ENCODE measurements around the gene CLDN25. TPM values are rescaled to one million over a fixed set of nuclear protein-coding genes. Genes with fewer than 3 reads are reported as not detected.
A peak's percentile ranks its signal among the peaks of the same experiment; 100 is the strongest.

CLDN25 gene
- polyA plus RNA-seq, 1 of the 3 experiments (the other 2 are of a cell fraction), result not detected

GRCh38 chr11:113796663-113797259, 17.2 kb downstream of the CLDN25 start:
- peak; percentile 65 for DNase-seq
- Histone ChIP-seq H3K9ac (no peak overlapping the region), H3K4me2 (no peak overlapping the region), H4K20me1 (ENCODE audit: insufficient read depth) (no peaks in the 10 kb centered on the region), H2AFZ (ENCODE audit: low read depth) (no peak overlapping the region), H3K9me2 (no peaks in the 10 kb centered on the region), H3K27ac (ENCODE audit: low read depth in 2 of 2, low read length in 1 of 2) (no peak overlapping the region), H3K9me3 (no peaks in the 10 kb centered on the region), H3K4me1 (ENCODE audit: control insufficient read depth in 1 of 2, insufficient read depth in 2 of 2, low read depth in 1 of 2, low read length in 1 of 2) (peaks cover 0 to under 1% of the 10 kb centered on the region in 2 experiments; a peak in 1 of 4 replicates), H3K36me3 (replicated peaks in 1 of 2; ENCODE audit: control insufficient read depth in 1 of 2, insufficient read depth in 2 of 2, low read length in 1 of 2) (peaks cover 23 to 24% of the 10 kb centered on the region in 2 experiments), H3F3A (replicated peaks; ENCODE audit: insufficient read depth) (peaks cover 9% of the 10 kb centered on the region), H3K79me2 (ENCODE audit: insufficient read depth) (no peaks in the 10 kb centered on the region), H3K4me3 (ENCODE audit: low read depth in 2 of 2, low read length in 1 of 2) (peak overlapping the region in 1 of 2 experiments; percentile 39; a peak in 1 of 4 replicates), H3K27me3 (ENCODE audit: insufficient read depth) (no peaks in the 10 kb centered on the region)
- 76% methylated on average over 3 of the region's 3 CpGs for WGBS (ENCODE audit: low lambda C conversion rate)
- POLR2A ChIA-PET, result no interaction called here
- CTCF ChIA-PET, result interaction anchor here (0.6 to 2.0 kb wide), 24 partner anchors 8 to 507 kb away, joined by 3 to 17 read pairs (median 4); partner anchors contain the start of genes CLDN25 and ZW10
- TF ChIP-seq CHD2 (IDR thresholded peaks at IDR 0.05; ENCODE audit: low read length, partially characterized antibody) (no peak), RAD21 (IDR thresholded peaks at IDR 0.05; ENCODE audit: low read length) (peak; percentile 60), SMC3 (IDR thresholded peaks at IDR 0.05; ENCODE audit: low read depth, low read length) (peak; percentile 40; the same call in 1 of the 2 replicates), CTCF (IDR thresholded peaks at IDR 0.05) (peak; percentile 71)

GRCh38 chr11:113802621-113803020, 23.0 kb downstream of the CLDN25 start:
- H3K27me3 ChIP-seq (ENCODE audit: insufficient read depth), result no peaks in the 10 kb centered on the region
- no peaks in the 10 kb centered on the region for H4K20me1 ChIP-seq (ENCODE audit: insufficient read depth)
- peaks cover 39 to 56% of the 10 kb centered on the region in 2 experiments for H3K36me3 ChIP-seq (replicated peaks in 1 of 2; ENCODE audit: control insufficient read depth in 1 of 2, insufficient read depth in 2 of 2, low read length in 1 of 2)
- no peaks in the 10 kb centered on the region for H3K9me2 ChIP-seq
- no peak overlapping the region for H3K4me3 ChIP-seq (ENCODE audit: low read depth in 2 of 2, low read length in 1 of 2)
- TF ChIP-seq NRF1 (IDR thresholded peaks at IDR 0.05; ENCODE audit: low read depth, low read length), result no peak
- no peak for DNase-seq
- H3F3A ChIP-seq (replicated peaks; ENCODE audit: insufficient read depth), result peaks cover 3% of the 10 kb centered on the region
- no peaks in the 10 kb centered on the region for H3K9me3 ChIP-seq
- no peaks in the 10 kb centered on the region for H3K79me2 ChIP-seq (ENCODE audit: insufficient read depth)
- no peak overlapping the region for H3K4me2 ChIP-seq
- H2AFZ ChIP-seq (ENCODE audit: low read depth), result no peak overlapping the region
- ChIA-PET CTCF (interaction anchor here (1.1 to 2.2 kb wide), 5 partner anchors 14 to 460 kb away, joined by 3 to 5 read pairs (median 3); partner anchors contain the start of gene ZW10), POLR2A (no interaction called here)
- H3K9ac ChIP-seq, result no peak overlapping the region
- H3K27ac ChIP-seq (ENCODE audit: low read depth in 2 of 2, low read length in 1 of 2), result no peak overlapping the region
- H3K4me1 ChIP-seq (ENCODE audit: control insufficient read depth in 1 of 2, insufficient read depth in 2 of 2, low read depth in 1 of 2, low read length in 1 of 2), result peaks cover 0 to 2% of the 10 kb centered on the region in 2 experiments; a peak in 1 of 4 replicates

- no peak for DNase-seq
- CTCF ChIA-PET, result interaction anchor here (0.7 to 3.7 kb wide), 4 partner anchors 9 to 456 kb away, joined by 3 to 25 read pairs (median 8); no protein-coding TSS in a partner anchor
Measured at GRCh38 chr11:113805640-113806039, 26.0 kb downstream of the CLDN25 start.

More at GRCh38 chr11:113805640-113806039, 26.0 kb downstream of the CLDN25 start:
- H3K4me1 ChIP-seq (ENCODE audit: control insufficient read depth in 1 of 2, insufficient read depth in 2 of 2, low read depth in 1 of 2, low read length in 1 of 2), result peaks cover 0 to 2% of the 10 kb centered on the region in 2 experiments; a peak in 1 of 4 replicates
- H3K27ac ChIP-seq (ENCODE audit: low read depth in 2 of 2, low read length in 1 of 2), result no peak overlapping the region
- no peaks in the 10 kb centered on the region for H3K9me2 ChIP-seq
- H3K27me3 ChIP-seq (ENCODE audit: insufficient read depth), result no peaks in the 10 kb centered on the region
- H2AFZ ChIP-seq (ENCODE audit: low read depth), result no peak overlapping the region
- H4K20me1 ChIP-seq (ENCODE audit: insufficient read depth), result no peaks in the 10 kb centered on the region
- no peak overlapping the region for H3K4me2 ChIP-seq
- TF ChIP-seq ZBTB33 (IDR thresholded peaks at IDR 0.05; ENCODE audit: borderline replicate concordance, low read depth), result no peak
- no peak for TF ChIP-seq YY1 (IDR thresholded peaks at IDR 0.05; ENCODE audit: low read depth)
- no peak for TF ChIP-seq SIN3A (IDR thresholded peaks at IDR 0.05; ENCODE audit: borderline replicate concordance, low read depth, low read length)
- TF ChIP-seq FOXJ3 (CRISPR knock-in tag; IDR thresholded peaks at IDR 0.05), result no peak
- TF ChIP-seq POLR2AphosphoS5 (IDR thresholded peaks at IDR 0.05; ENCODE audit: low read depth, low read length), result no peak
- no peak for TF ChIP-seq CTCF (IDR thresholded peaks at IDR 0.05)
- no peak for TF ChIP-seq RAD21 (IDR thresholded peaks at IDR 0.05; ENCODE audit: low read length)
- no peak for TF ChIP-seq RFX5 (IDR thresholded peaks at IDR 0.05; ENCODE audit: low read length)
- no peak for TF ChIP-seq NRF1 (IDR thresholded peaks at IDR 0.05; ENCODE audit: low read depth, low read length)
- TF ChIP-seq PBX3 (IDR thresholded peaks at IDR 0.05), result no peak
- no peak overlapping the region for H3K9ac ChIP-seq
- H3K36me3 ChIP-seq (replicated peaks in 1 of 2; ENCODE audit: control insufficient read depth in 1 of 2, insufficient read depth in 2 of 2, low read length in 1 of 2), result peaks cover 56% of the 10 kb centered on the region in 2 experiments
- POLR2A ChIA-PET, result no interaction called here
- no peak overlapping the region for H3K4me3 ChIP-seq (ENCODE audit: low read depth in 2 of 2, low read length in 1 of 2)
- no peaks in the 10 kb centered on the region for H3F3A ChIP-seq (replicated peaks; ENCODE audit: insufficient read depth)
- no peaks in the 10 kb centered on the region for H3K79me2 ChIP-seq (ENCODE audit: insufficient read depth)
- H3K9me3 ChIP-seq, result no peaks in the 10 kb centered on the region

All from SK-N-SH (cell line).